ENCODE results near the gene PDE6C.

- TF ChIP-seq CTCF (conservative IDR thresholded peaks at IDR 0.05; ENCODE audit: low read length) (no peak), EZH2phosphoT487 (IDR thresholded peaks at IDR 0.05; ENCODE audit: borderline replicate concordance, low read depth, low read length) (no peak)
Observed at GRCh38 chr10:93710333-93710909, 98.1 kb downstream of the PDE6C start.
